Memory B cell (primary cell): ENCODE measurements around the gene KCNE2.

Experiments used
- ATAC-seq: fragments of 150-1000 bp; cut with Tn5 transposase; 2 replicates; pipeline ENCODE4 v1.10.0; 2021; ENCODE audit warnings: low read depth, mild to moderate bottlenecking, moderate library complexity
- DNase-seq, 2 donors: peaks; one replicate each; pipeline ENCODE4 v3.0.0; 2022; ENCODE audit warnings: low spot score in 2 of 2
- H3K27ac Mint-ChIP-seq: one replicate; pipeline ENCODE4 v1.8.0; 2022; ENCODE audit warnings: mild to moderate bottlenecking, moderate library complexity, mixed read lengths
- H3K27me3 Mint-ChIP-seq: one replicate; pipeline ENCODE4 v1.8.0; 2022; ENCODE audit warnings: mixed read lengths
- H3K36me3 Mint-ChIP-seq: one replicate; pipeline ENCODE4 v1.8.0; 2022; ENCODE audit warnings: mild to moderate bottlenecking, mixed read lengths
- H3K4me1 Mint-ChIP-seq: one replicate; pipeline ENCODE4 v1.8.0; 2022; ENCODE audit warnings: mixed read lengths
- H3K4me3 Mint-ChIP-seq: one replicate; pipeline ENCODE4 v1.8.0; 2022; ENCODE audit warnings: mild to moderate bottlenecking, moderate library complexity, mixed read lengths
- H3K9me3 Mint-ChIP-seq: one replicate; pipeline ENCODE4 v1.8.0; 2022; ENCODE audit warnings: mixed read lengths

The KCNE2 gene, protein sequence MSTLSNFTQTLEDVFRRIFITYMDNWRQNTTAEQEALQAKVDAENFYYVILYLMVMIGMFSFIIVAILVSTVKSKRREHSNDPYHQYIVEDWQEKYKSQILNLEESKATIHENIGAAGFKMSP

DNA sequence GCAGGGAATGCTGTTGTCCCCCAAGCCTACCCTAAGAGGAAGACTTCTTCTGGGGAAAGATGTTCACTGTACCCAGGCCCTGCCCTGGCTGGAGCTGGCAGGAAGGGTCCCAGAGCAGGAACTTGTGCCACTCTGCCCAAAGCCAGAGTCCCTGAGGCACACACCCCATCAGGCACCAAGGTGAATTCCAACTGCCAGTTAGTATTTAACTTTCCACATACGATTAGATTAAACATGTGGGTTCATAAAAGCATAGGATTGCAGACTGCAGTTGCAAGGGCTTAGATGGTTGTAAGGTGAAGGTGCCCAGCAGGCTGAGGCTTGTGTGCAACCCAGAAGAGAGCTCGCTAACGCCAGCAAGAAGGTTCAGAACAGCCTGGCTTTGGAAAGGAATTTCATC lies at the start of gene KCNE2:
TSS of gene KCNE2 (plus strand) at position 274 of the 400 bp plus-strand sequence. CDS start 6,473 bp downstream, outside the sequence.
- peaks cover 2% of the 10 kb centered on the region for H3K36me3 Mint-ChIP-seq
- peaks cover 2% of the 10 kb centered on the region for H3K9me3 Mint-ChIP-seq
- DNase-seq (no peak), ATAC-seq (no peak)
- H3K4me1 Mint-ChIP-seq, result peaks cover 11% of the 10 kb centered on the region
- H3K27ac Mint-ChIP-seq, result no peak within 1 kb of the TSS
- H3K27me3 Mint-ChIP-seq, result peaks cover 4% of the 10 kb centered on the region
- no peak within 1 kb of the TSS for H3K4me3 Mint-ChIP-seq

DNA sequence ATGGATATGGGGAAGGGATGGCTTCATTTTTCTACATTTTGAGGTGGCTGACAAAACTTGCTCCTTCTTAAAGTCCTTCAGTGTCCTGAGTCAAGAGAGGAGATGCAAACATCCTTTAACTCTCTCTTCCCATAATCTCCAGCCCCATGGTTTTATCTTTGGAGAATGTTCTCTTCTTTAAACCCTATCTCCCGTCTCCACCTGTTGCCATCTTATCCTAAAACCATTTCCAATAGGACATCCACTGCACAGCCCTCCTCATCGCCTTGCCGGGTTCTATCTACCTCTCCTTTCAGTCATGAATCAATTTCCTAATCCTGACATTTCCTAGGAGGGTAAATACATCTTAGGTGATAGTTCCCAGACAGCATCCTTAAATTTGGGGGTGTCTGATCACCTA lies 44.2 kb upstream of the KCNE2 start:
- H3K27me3 Mint-ChIP-seq, result peaks cover 4% of the 10 kb centered on the region
- peaks cover 4% of the 10 kb centered on the region for H3K9me3 Mint-ChIP-seq
- no peak overlapping the region for H3K4me3 Mint-ChIP-seq
- no peak overlapping the region for H3K27ac Mint-ChIP-seq
- no peak for DNase-seq
- H3K36me3 Mint-ChIP-seq, result peaks cover 3% of the 10 kb centered on the region
- no peaks in the 10 kb centered on the region for H3K4me1 Mint-ChIP-seq
- no peak for ATAC-seq

DNA sequence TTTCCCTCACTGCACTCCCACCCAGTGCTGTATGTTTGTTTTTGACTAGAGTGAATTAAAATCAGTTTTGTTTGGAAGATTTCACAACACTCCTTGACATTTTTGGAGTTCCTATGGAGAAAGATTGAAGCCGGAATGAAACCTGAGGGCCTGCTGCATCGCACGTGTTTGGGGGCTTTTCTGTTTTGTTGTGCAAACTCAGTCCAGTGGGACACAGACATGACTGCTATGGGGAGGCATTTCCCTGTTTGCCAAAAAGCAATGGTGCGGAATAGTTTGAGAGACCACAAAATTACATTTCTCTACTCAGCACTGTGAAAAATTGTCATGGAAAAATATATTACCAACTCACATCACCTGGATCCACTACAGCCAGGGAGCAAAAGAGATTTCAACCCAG lies 43.8 kb upstream of the KCNE2 start:
- peaks cover 4% of the 10 kb centered on the region for H3K27me3 Mint-ChIP-seq
- peaks cover 4% of the 10 kb centered on the region for H3K36me3 Mint-ChIP-seq
- no peak for DNase-seq
- no peak overlapping the region for H3K4me3 Mint-ChIP-seq
- peaks cover 4% of the 10 kb centered on the region for H3K9me3 Mint-ChIP-seq
- H3K27ac Mint-ChIP-seq, result no peak overlapping the region
- H3K4me1 Mint-ChIP-seq, result no peaks in the 10 kb centered on the region
- ATAC-seq, result no peak

DNA sequence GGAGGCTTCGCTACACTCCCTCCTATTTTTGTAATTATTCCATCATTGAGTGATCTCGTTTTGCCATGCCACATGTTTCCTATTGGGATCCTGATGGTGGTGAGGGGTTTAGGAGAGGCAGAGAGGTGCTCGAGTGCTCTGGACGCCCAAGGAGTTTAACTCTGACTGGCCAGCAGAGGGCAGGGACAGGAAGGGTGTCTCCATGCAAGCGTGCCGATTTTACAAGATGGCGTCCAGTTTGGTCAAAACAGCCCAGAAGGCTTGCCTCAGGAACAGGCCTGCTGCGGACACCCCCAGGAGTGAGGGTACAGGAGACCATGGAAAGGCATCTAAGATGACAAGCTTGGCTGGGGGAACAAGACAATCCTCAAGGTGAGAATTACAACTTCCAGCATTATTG lies 33.8 kb upstream of the KCNE2 start:
- H3K4me1 Mint-ChIP-seq, result no peaks in the 10 kb centered on the region
- no peaks in the 10 kb centered on the region for H3K36me3 Mint-ChIP-seq
- H3K9me3 Mint-ChIP-seq, result peaks cover 7% of the 10 kb centered on the region
- no peak overlapping the region for H3K4me3 Mint-ChIP-seq
- H3K27me3 Mint-ChIP-seq, result peaks cover 9% of the 10 kb centered on the region
- DNase-seq (no peak), ATAC-seq (no peak)
- no peak overlapping the region for H3K27ac Mint-ChIP-seq

DNA sequence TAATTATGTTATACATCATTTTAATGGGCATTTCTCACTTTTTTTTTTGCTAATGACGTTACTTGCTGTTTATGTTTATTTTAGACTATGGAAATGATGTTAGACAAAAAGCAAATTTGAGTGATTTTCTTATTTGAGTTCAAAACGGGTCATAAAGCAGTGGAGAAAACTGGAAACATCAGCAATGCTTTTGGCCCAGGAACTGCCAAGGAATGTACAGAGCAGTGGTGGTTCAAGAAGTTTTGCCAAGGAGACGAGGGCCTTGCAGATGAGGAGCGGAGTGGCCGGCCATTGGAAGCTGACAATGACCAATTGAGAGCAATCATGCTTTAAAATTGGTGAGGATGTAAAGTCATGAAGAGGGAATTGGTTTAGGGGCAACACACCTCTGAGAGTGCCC lies 32.1 kb upstream of the KCNE2 start:
- Mint-ChIP-seq H3K27ac (no peak overlapping the region), H3K27me3 (peaks cover 9% of the 10 kb centered on the region), H3K4me1 (no peaks in the 10 kb centered on the region), H3K36me3 (no peaks in the 10 kb centered on the region), H3K9me3 (peaks cover 7% of the 10 kb centered on the region), H3K4me3 (no peak overlapping the region)
- ATAC-seq, result no peak
- DNase-seq, result no peak

DNA sequence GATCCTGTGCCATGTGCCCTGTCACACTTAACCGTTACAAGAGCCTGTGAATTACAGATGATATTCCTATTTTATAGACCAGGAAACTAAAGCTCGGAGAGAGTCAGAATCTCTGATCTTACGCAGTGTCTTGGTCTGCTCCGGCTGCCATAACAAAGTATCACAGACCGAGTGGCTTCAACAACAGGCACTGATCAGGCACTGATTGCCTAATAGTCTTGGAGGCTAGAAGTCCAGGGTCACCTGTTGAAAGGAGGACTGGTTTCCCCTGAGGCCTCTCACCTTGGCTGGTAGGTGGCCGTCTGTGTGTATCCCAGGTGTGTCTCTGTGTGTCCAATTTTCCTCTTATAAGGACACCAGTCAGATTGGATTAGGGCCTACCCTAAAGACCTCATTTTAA lies 31.5 kb upstream of the KCNE2 start:
- Mint-ChIP-seq H3K27ac (no peak overlapping the region), H3K27me3 (peaks cover 9% of the 10 kb centered on the region), H3K9me3 (peaks cover 7% of the 10 kb centered on the region), H3K36me3 (no peaks in the 10 kb centered on the region), H3K4me3 (no peak overlapping the region), H3K4me1 (no peaks in the 10 kb centered on the region)
- no peak for ATAC-seq
- DNase-seq, result no peak

DNA sequence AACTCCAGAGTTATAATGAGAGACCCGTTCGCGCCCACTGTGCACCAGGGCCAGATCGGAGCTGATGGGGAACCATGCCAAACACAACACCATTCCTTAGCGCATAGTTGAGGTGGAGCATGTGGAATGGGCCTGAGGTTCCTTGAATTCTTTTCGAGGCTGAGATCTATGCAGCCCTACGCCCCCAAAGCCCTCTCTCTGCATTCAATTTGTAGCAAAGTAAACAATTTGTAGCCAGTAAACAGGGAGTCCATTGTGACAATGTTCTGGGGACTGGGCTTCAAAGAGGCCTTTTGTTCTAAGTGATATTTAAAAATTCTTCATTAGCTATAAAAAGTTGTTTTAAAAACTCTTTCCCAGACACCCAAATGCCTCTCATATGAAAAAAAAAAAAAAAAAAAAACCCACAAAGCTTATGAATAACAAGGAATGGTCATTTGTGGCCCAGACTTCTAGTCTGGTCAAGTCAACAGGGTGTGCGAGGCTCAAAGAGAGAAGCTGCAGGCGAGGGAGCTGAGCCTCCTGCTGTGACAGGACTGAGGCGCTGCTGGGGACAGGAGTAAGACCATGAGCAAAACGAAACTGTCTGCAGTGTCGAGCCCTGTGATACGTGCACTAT lies 30.6 kb upstream of the KCNE2 start:
- Mint-ChIP-seq H3K9me3 (peaks cover 7% of the 10 kb centered on the region), H3K27me3 (peaks cover 6% of the 10 kb centered on the region), H3K36me3 (no peaks in the 10 kb centered on the region), H3K4me1 (no peaks in the 10 kb centered on the region), H3K4me3 (no peak overlapping the region), H3K27ac (no peak overlapping the region)
- DNase-seq, result no peak
- ATAC-seq, result no peak

DNA sequence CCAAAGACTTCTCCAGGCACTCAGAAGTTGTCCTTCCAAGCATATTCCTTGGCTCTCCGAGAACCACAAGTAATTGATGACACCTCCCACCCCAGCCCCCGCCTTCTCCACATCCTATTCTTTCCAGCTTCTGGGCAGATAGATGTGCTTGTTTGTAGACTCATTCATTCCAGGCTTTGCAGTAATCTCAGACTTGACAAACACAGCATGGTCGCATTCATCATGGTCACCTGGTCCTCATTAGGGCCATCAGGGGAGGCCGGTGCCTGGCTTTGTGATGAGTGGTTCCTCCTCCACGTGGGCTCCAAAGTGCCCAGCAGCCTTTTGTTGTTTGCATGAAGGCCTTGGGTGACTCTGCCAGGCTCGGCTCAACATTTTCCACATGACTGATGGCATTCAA lies 28.5 kb upstream of the KCNE2 start:
- Mint-ChIP-seq H3K27me3 (peaks cover 5% of the 10 kb centered on the region), H3K9me3 (no peaks in the 10 kb centered on the region), H3K27ac (no peak overlapping the region)

DNA sequence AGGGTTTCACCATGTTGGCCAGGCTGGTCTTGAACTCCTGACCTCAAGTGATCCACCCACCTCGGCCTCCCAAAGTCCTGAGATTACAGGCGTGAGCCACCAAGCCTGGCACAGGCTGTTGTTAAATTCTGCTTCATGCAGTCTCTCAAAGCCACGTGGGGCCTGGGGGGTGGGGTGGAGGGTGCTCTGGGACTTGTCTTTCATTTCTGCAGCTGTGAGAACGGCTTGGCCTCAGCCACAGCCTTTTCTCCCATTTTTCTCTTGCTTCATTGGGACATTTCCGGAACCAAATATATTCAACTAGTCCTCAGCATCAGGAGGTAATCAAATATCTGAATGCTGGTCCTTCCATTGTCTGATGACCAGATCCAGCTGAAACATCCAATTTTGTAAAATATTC lies 27.6 kb upstream of the KCNE2 start:
- Mint-ChIP-seq H3K9me3 (no peaks in the 10 kb centered on the region), H3K36me3 (no peaks in the 10 kb centered on the region), H3K4me3 (no peak overlapping the region), H3K27me3 (peaks cover 7% of the 10 kb centered on the region), H3K4me1 (no peaks in the 10 kb centered on the region), H3K27ac (no peak overlapping the region)
- DNase-seq (no peak), ATAC-seq (no peak)

More for the DNA sequence above, 28.5 kb upstream of the KCNE2 start:
- DNase-seq (no peak), ATAC-seq (no peak)
- Mint-ChIP-seq H3K36me3 (no peaks in the 10 kb centered on the region), H3K4me1 (no peaks in the 10 kb centered on the region), H3K4me3 (no peak overlapping the region)

DNA sequence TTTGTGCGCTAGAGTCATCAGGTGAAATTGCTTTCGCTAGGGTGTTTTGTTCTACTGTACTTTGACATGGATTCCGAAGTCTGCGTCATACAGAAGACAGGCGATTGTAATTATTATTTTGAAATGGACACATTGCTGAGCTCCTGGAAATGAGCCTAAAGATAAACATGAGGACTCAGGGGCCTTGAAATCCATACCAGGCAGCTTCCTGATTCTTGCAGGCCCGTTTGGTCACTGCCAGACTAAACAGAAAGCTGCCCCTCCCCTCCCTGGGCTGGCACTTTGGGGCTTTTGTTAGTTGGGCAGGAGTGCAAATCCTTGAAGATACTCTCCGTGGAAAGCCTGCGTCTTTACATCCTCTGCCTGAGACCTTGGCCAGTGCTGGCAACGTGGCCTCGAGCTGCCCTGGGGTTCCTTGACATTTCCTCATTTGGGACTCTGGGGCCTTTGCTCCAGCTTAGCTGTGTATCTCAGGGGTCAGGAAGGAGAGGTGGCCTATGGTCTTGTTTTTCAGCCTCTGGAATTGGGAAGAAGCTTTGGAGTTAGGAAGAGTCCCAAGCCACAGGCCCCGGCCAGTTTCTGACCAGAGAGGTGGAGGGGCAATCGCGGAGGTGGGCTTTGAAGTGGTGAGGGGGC lies 26.9 kb upstream of the KCNE2 start:
- ATAC-seq, result no peak
- Mint-ChIP-seq H3K9me3 (no peaks in the 10 kb centered on the region), H3K4me1 (no peaks in the 10 kb centered on the region), H3K27ac (no peak overlapping the region), H3K36me3 (no peaks in the 10 kb centered on the region), H3K4me3 (no peak overlapping the region), H3K27me3 (peaks cover 5% of the 10 kb centered on the region)
- no peak for DNase-seq

DNA sequence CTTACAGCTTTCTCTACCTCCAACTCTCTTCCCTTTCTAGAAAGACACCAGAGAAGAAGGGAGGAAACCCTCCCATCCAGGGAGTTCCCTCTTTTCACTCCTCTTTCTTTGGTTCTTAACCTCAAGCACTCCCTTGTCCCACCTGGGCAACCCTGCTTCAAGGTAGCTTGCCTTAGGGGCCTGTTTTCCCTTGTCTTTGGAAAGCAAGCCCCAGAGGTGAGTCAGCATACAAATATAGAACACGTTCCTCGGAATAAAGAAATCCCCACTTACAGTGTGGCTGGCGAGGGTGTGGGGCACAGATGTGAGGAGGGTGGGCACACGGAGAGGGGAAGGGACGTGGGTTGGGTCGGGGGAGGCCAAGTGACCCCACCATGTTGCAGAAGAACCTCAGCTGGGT lies 26.1 kb upstream of the KCNE2 start:
- Mint-ChIP-seq H3K27me3 (peaks cover 5% of the 10 kb centered on the region), H3K4me3 (no peak overlapping the region), H3K9me3 (no peaks in the 10 kb centered on the region), H3K36me3 (no peaks in the 10 kb centered on the region), H3K4me1 (no peaks in the 10 kb centered on the region), H3K27ac (no peak overlapping the region)
- ATAC-seq (no peak), DNase-seq (no peak)

DNA sequence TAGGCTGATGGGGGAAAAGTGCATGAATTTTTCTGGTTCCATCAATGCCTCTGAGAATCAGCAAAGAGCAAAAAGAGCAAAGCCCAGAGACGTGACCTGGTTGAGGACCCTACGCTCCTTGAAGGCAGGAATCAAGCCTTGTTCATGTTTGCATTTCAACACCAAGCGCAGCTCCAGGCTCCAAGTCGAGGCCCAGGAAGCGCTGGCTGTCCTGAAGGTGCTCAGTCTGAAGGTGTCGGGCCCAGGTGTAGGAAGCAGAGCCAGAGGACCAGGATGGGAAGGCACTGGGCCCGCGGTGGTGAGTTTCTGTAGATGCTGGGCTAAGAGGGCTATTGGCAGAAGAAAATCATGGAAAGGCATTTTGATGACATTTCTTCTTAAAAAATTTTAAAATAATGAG lies 25.6 kb upstream of the KCNE2 start:
- Mint-ChIP-seq H3K27me3 (peaks cover 5% of the 10 kb centered on the region), H3K9me3 (no peaks in the 10 kb centered on the region), H3K4me1 (no peaks in the 10 kb centered on the region), H3K36me3 (no peaks in the 10 kb centered on the region), H3K27ac (no peak overlapping the region), H3K4me3 (no peak overlapping the region)
- ATAC-seq (no peak), DNase-seq (no peak)

DNA sequence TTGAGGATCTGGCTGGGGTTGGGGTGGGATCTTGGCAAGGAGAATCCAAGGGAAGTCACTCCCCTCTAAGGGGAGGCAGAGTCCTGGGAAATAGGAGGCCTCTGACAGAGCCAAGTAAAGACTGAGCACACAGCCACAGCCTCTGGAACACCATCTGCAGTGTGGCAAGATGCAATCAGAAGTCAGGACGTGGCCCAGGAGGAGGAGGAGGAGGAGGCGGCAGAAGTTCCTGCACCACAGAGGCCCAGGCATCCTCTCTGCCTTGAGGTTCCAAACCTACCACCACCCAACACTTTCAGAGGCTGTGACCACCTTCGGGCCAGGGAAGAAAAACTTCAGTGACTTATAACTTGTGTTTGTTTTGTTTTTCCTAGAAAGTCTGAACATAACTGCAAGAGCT lies 23.7 kb upstream of the KCNE2 start:
- ATAC-seq, result no peak
- H3K4me1 Mint-ChIP-seq, result no peaks in the 10 kb centered on the region
- H3K27me3 Mint-ChIP-seq, result peaks cover 4% of the 10 kb centered on the region
- no peaks in the 10 kb centered on the region for H3K36me3 Mint-ChIP-seq
- no peak for DNase-seq
- no peak overlapping the region for H3K27ac Mint-ChIP-seq
- H3K9me3 Mint-ChIP-seq, result no peaks in the 10 kb centered on the region
- no peak overlapping the region for H3K4me3 Mint-ChIP-seq

DNA sequence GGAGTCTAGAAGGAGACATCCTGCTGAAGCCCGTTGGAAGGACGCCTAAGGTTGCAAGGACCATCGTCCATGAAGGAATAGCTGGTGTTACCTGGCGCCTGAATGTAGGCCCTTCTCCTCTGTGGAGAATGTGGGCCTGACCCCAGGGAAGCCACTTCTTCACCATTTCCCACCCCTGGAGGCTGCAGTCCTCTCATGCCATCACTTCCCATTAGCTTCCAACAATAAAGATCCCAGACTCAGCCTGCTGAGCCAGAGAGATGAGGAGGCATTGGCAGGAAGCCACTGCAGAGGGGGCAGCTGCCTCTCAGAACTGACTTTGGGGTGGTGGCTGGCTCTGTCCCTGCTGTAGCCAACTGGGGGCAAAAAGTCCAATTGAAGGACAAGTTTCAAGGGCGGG lies 21.3 kb upstream of the KCNE2 start:
- H3K4me3 Mint-ChIP-seq, result no peak overlapping the region
- no peak for DNase-seq
- no peaks in the 10 kb centered on the region for H3K4me1 Mint-ChIP-seq
- peaks cover 4% of the 10 kb centered on the region for H3K27me3 Mint-ChIP-seq
- H3K36me3 Mint-ChIP-seq, result no peaks in the 10 kb centered on the region
- no peak overlapping the region for H3K27ac Mint-ChIP-seq
- H3K9me3 Mint-ChIP-seq, result no peaks in the 10 kb centered on the region
- no peak for ATAC-seq

DNA sequence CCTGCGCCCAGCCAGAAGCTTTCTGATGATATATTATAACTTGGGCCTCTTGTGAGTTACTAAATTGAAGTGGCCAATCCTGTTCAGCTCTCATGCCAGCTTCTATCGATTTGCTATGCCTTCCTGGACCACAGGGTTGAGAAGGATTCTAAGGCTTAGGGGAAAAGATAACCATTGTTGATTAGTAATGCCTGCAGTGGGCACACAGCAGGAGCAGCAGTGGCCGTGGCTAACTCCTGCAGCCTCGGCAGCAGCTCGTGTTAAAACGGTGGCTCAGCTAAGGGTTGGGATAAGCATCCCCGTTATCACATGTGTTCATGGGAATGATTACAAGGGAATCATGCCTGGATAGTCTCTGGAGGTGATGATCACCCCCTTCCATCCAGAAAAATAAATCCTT lies 20.5 kb upstream of the KCNE2 start:
- Mint-ChIP-seq H3K9me3 (no peaks in the 10 kb centered on the region), H3K4me3 (no peak overlapping the region), H3K36me3 (no peaks in the 10 kb centered on the region), H3K4me1 (peaks cover 4% of the 10 kb centered on the region), H3K27ac (no peak overlapping the region), H3K27me3 (peaks cover 5% of the 10 kb centered on the region)
- DNase-seq (no peak), ATAC-seq (no peak)
